ENCODE results near the gene PTPRA.
"Not testable (repeated sequence)": the region's sequence is repeated elsewhere in the genome, so short reads cannot be mapped to it uniquely, and the experiment has no call there.

The PTPRA gene

GRCh38 chr20:3011752-3012151 is 138.5 kb downstream of the PTPRA start:
- no peak overlapping the region for H3K4me3 ChIP-seq (ENCODE audit: low read depth, low read length)
- no peak for TF ChIP-seq CTCF (IDR thresholded peaks at IDR 0.05; ENCODE audit: borderline replicate concordance, insufficient read depth, low read depth, low read length)

- no peak for TF ChIP-seq CTCF (IDR thresholded peaks at IDR 0.05; ENCODE audit: borderline replicate concordance, insufficient read depth, low read depth, low read length)
- no peak overlapping the region for H3K4me3 ChIP-seq (ENCODE audit: low read depth, low read length)
Measured at GRCh38 chr20:3013771-3014170, 140.5 kb downstream of the PTPRA start.

- H3K4me3 ChIP-seq (ENCODE audit: low read depth, low read length): no peak overlapping the region
- no peak for TF ChIP-seq CTCF (IDR thresholded peaks at IDR 0.05; ENCODE audit: borderline replicate concordance, insufficient read depth, low read depth, low read length)
Measured at GRCh38 chr20:3014179-3014578, 140.9 kb downstream of the PTPRA start.

- TF ChIP-seq CTCF (IDR thresholded peaks at IDR 0.05; ENCODE audit: borderline replicate concordance, insufficient read depth, low read depth, low read length): no peak
- no peak overlapping the region for H3K4me3 ChIP-seq (ENCODE audit: low read depth, low read length)
Measured at GRCh38 chr20:3014662-3015061, 141.4 kb downstream of the PTPRA start.

GRCh38 chr20:3015302-3015701 is 142.0 kb downstream of the PTPRA start:
- not testable (repeated sequence) for H3K4me3 ChIP-seq (ENCODE audit: low read depth, low read length)

GRCh38 chr20:3021327-3021726 is 148.0 kb downstream of the PTPRA start:
- no peak overlapping the region for H3K4me3 ChIP-seq (ENCODE audit: low read depth, low read length)
- no peak for TF ChIP-seq CTCF (IDR thresholded peaks at IDR 0.05; ENCODE audit: borderline replicate concordance, insufficient read depth, low read depth, low read length)

GRCh38 chr20:3021777-3022176 is 148.5 kb downstream of the PTPRA start:
- no peak for TF ChIP-seq CTCF (IDR thresholded peaks at IDR 0.05; ENCODE audit: borderline replicate concordance, insufficient read depth, low read depth, low read length)
- H3K4me3 ChIP-seq (ENCODE audit: low read depth, low read length): no peak overlapping the region

- not testable (repeated sequence) for H3K4me3 ChIP-seq (ENCODE audit: low read depth, low read length)
Measured at GRCh38 chr20:3022559-3023490, 149.5 kb downstream of the PTPRA start.

Data from GM12875 (cell line).